Measurements from ENCODE around the gene CYP2U1. TPM values are rescaled to one million over a fixed set of nuclear protein-coding genes. Genes with fewer than 3 reads are reported as not detected.

The CYP2U1 gene
- total RNA-seq, 2 donors from 2014 or later: 19.6 to 21.1 TPM

GRCh38 chr4:107893171-107894137, 37.9 kb upstream of the CYP2U1 start:
- H3K27ac ChIP-seq: no peak overlapping the region
- no peak for TF ChIP-seq CTCF (IDR thresholded peaks at IDR 0.05)
- peaks cover 12 to 26% of the 10 kb centered on the region in 2 donors for H3K4me1 ChIP-seq (ENCODE audit: control insufficient read depth in 1 of 2, low read depth in 2 of 2)
- H3K36me3 ChIP-seq: no peaks in the 10 kb centered on the region
- ATAC-seq (ENCODE audit: insufficient number of reproducible peaks, low FRiP score, low read depth) (no peak), DNase-seq (ENCODE audit: low spot score) (no peak)
- no peaks in the 10 kb centered on the region for H3K9me3 ChIP-seq
- no peak overlapping the region for H3K4me3 ChIP-seq
- no peaks in the 10 kb centered on the region for H3K27me3 ChIP-seq (replicated peaks; ENCODE audit: insufficient read depth)

- H3K27ac ChIP-seq: no peak overlapping the region
- H3K27me3 ChIP-seq (replicated peaks; ENCODE audit: insufficient read depth): no peaks in the 10 kb centered on the region
These were observed 37.2 kb upstream of the CYP2U1 start for GRCh38 chr4:107894138-107894603.

GRCh38 chr4:107896158-107896645, 35.1 kb upstream of the CYP2U1 start:
- ATAC-seq (ENCODE audit: insufficient number of reproducible peaks, low FRiP score, low read depth): peak; percentile 61
- peak overlapping the region; percentile 2 for H3K4me3 ChIP-seq
- H3K9me3 ChIP-seq: no peaks in the 10 kb centered on the region
- no peak for TF ChIP-seq CTCF (IDR thresholded peaks at IDR 0.05)
- H3K27me3 ChIP-seq (replicated peaks; ENCODE audit: insufficient read depth): no peaks in the 10 kb centered on the region
- H3K36me3 ChIP-seq: no peaks in the 10 kb centered on the region
- H3K27ac ChIP-seq: peak overlapping the region; percentile 37 to 39
- DNase-seq (ENCODE audit: low spot score): no peak
- H3K4me1 ChIP-seq (ENCODE audit: control insufficient read depth in 1 of 2, low read depth in 2 of 2): peaks cover 12 to 26% of the 10 kb centered on the region in 2 donors

More at GRCh38 chr4:107894138-107894603, 37.2 kb upstream of the CYP2U1 start:
- DNase-seq (ENCODE audit: low spot score) (no peak), ATAC-seq (ENCODE audit: insufficient number of reproducible peaks, low FRiP score, low read depth) (no peak)
- Histone ChIP-seq H3K36me3 (no peaks in the 10 kb centered on the region), H3K4me1 (ENCODE audit: control insufficient read depth in 1 of 2, low read depth in 2 of 2) (peaks cover 12 to 26% of the 10 kb centered on the region in 2 donors), H3K4me3 (no peak overlapping the region), H3K9me3 (no peaks in the 10 kb centered on the region)
- TF ChIP-seq CTCF (IDR thresholded peaks at IDR 0.05): no peak

- DNase-seq (ENCODE audit: low spot score): no peak
- Histone ChIP-seq H3K27ac (peak overlapping the region; percentile 37 to 39), H3K4me1 (ENCODE audit: control insufficient read depth in 1 of 2, low read depth in 2 of 2) (peaks cover 12 to 26% of the 10 kb centered on the region in 2 donors), H3K4me3 (peak overlapping the region; percentile 2), H3K27me3 (replicated peaks; ENCODE audit: insufficient read depth) (no peaks in the 10 kb centered on the region), H3K9me3 (no peaks in the 10 kb centered on the region), H3K36me3 (no peaks in the 10 kb centered on the region)
- no peak for ATAC-seq (ENCODE audit: insufficient number of reproducible peaks, low FRiP score, low read depth)
- TF ChIP-seq CTCF (IDR thresholded peaks at IDR 0.05): no peak
These were observed 34.7 kb upstream of the CYP2U1 start for GRCh38 chr4:107896646-107897045.

GRCh38 chr4:107897823-107898222, 33.5 kb upstream of the CYP2U1 start:
- TF ChIP-seq CTCF (IDR thresholded peaks at IDR 0.05): no peak
- peak overlapping the region in 1 of 2 donors; percentile 10 for H3K27ac ChIP-seq
- H3K4me1 ChIP-seq (ENCODE audit: control insufficient read depth in 1 of 2, low read depth in 2 of 2): peaks cover 12 to 26% of the 10 kb centered on the region in 2 donors
- DNase-seq (ENCODE audit: low spot score) (no peak), ATAC-seq (ENCODE audit: insufficient number of reproducible peaks, low FRiP score, low read depth) (no peak)
- no peaks in the 10 kb centered on the region for H3K27me3 ChIP-seq (replicated peaks; ENCODE audit: insufficient read depth)
- H3K36me3 ChIP-seq: no peaks in the 10 kb centered on the region
- H3K4me3 ChIP-seq: no peak overlapping the region
- no peaks in the 10 kb centered on the region for H3K9me3 ChIP-seq

Measured in thoracic aorta (tissue), 2 donors.